NB4 (cell line): ENCODE data around the gene SPECC1L.
"Not testable (repeated sequence)": the region's sequence is repeated elsewhere in the genome, so short reads cannot be mapped to it uniquely, and the experiment has no call there.

Experiments
- MAX ChIP-seq: IDR thresholded peaks from 2 replicates; pipeline ENCODE4 v1.6.1; 2011; ENCODE audit warnings: low read depth, low read length
- POLR2A ChIP-seq: IDR thresholded peaks from 2 replicates; pipeline ENCODE4 v1.6.1; 2011; ENCODE audit warnings: mild to moderate bottlenecking; ENCODE audit not compliant: insufficient read length; ENCODE audit errors: extremely low read depth
- TF ChIP-seq, protein P1 (sequence below): IDR thresholded peaks from one replicate; pipeline ENCODE4 v1.5.1; 2012; ENCODE audit warnings: low read depth, low read length

DNA sequence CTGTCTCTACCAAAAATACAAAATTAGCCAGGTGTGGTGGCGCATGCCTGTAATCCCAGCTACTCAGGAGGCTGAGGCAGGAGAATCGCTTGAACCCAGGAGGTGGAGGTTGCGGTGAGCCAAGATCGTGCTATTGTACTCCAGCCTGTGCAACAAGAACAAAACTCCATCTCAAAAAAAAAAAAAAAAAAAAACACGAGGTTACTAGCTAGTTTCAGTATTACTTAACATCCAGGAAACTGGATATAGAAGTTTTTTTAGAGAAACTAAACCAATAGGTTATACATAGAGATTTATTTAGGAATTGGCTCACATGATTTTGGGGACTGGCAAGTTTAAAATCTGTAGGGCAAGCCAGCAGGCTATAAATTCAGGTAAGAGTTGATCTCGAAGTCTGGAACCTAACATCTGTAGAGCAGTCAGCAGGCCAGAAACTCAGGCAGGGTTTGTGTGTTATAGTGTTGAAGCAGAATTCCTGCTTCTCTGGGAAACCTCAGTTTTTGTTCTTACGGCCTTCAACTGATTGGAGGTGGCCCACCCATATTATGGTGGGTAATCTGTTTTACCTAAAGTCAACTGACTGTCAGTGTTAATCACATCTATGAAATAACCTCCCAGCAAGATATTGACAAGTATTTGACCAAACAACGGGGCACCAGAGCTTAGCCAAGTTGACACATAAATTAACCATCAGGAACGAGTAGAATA, 29.5 kb upstream of the SPECC1L start:
- not testable (repeated sequence) for TF ChIP-seq POLR2A, MAX
- TF ChIP-seq, protein P1, sequence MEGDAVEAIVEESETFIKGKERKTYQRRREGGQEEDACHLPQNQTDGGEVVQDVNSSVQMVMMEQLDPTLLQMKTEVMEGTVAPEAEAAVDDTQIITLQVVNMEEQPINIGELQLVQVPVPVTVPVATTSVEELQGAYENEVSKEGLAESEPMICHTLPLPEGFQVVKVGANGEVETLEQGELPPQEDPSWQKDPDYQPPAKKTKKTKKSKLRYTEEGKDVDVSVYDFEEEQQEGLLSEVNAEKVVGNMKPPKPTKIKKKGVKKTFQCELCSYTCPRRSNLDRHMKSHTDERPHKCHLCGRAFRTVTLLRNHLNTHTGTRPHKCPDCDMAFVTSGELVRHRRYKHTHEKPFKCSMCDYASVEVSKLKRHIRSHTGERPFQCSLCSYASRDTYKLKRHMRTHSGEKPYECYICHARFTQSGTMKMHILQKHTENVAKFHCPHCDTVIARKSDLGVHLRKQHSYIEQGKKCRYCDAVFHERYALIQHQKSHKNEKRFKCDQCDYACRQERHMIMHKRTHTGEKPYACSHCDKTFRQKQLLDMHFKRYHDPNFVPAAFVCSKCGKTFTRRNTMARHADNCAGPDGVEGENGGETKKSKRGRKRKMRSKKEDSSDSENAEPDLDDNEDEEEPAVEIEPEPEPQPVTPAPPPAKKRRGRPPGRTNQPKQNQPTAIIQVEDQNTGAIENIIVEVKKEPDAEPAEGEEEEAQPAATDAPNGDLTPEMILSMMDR, result not testable (repeated sequence)
